HS-27A (cell line): ENCODE results near the gene CDK11B.

Experiments used
- DNase-seq: peaks from one replicate; pipeline ENCODE4 v3.0.0-alpha.2; 2012; ENCODE audit warnings: low read depth, missing footprints

The CDK11B gene

DNA sequence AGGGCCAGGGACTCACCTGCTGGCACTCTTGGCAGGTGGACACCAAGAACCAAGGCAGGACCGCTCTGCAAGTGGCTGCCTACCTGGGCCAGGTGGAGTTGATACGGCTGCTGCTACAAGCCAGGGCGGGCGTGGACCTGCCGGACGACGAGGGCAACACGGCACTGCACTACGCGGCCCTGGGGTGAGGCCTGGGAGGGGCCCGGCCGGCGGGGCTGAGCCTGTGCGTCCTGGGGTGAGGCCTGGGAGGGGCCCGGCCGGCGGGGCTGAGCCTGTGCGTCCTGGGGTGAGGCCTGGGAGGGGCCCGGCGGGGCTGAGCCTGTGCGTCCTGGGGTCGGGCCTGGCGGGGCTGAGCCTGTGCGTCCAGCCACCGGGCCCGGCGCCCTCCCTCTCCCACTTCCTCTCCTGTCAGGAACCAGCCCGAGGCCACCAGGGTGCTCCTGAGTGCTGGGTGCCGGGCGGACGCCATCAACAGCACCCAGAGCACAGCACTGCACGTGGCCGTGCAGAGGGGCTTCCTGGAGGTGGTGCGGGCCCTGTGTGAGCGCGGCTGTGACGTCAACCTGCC is 31.5 kb downstream of the CDK11B start:
- DNase-seq = no peak

DNA sequence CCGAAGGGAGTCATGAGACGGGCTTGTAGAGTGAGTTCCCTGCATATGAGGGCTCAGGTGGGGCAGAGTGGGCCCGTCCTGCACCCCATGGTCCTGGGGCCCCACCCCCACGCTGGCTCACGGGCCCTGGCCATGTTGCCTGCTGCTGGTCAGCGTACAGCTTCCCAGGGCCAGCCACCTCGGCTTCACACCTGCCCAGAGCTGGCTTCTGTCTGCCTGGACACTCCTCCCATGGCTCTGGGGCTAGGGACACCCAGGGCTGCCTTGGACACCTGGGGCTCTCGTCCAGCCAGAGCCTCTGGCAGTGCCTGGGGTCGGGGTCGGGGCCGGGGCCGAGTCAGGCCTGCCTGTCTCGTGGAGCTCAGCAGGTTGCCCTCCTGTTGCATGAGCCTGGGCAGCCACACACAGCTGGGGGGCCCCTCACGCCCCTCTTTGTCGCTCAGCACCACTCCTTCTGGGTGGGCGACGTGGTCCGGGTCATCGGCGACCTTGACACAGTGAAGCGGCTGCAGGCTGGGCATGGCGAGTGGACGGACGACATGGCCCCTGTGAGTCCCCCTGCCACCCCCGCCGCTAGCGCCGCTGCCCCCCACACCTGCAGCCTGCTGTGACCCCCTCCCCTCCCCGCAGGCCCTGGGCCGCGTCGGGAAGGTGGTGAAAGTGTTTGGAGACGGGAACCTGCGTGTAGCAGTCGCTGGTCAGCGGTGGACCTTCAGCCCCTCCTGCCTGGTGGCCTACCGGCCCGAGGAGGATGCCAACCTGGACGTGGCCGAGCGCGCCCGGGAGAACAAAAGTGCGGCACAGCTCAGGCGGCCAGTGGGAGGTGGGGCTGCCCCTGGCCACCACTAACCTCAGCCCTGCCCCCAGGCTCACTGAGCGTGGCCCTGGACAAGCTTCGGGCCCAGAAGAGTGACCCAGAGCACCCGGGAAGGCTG is 32.3 kb downstream of the CDK11B start:
- no peak for DNase-seq

DNA sequence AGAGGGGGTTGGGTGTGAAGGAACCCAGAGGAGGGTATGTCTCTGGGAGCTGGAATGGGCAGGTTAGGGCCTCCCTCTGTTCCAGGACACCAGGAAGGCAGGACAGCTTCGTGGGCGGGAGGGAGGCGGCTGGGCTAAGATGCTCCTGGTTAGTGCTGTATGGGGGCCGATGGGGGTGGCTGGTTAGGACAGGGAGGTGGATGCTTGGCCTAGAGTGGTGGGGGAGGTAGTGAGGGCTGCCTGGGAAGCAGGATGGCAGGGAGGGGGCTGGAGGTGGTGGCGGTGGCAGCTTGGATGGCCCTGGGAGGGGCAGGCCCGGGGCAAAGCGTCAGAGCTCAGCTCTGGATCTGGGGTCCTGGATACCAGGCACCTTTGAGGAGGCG is 33.0 kb downstream of the CDK11B start:
- DNase-seq = no peak

DNA sequence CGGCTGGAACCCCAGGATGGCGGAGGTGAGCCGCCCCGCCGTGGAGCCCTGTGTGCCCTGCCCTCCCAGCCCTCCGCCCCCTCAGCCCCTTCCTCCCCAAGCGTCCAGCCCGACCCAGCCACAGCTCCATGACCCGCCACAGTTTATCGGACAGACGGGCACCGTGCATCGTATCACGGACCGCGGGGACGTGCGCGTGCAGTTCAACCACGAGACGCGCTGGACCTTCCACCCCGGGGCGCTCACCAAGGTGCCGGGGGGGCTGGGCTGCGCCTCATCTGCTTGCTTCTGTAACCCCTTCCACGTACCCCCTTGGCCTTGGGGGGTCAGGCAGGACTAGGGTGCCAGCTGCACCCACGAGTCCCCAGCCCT is 33.4 kb downstream of the CDK11B start:
- DNase-seq = no peak

DNA sequence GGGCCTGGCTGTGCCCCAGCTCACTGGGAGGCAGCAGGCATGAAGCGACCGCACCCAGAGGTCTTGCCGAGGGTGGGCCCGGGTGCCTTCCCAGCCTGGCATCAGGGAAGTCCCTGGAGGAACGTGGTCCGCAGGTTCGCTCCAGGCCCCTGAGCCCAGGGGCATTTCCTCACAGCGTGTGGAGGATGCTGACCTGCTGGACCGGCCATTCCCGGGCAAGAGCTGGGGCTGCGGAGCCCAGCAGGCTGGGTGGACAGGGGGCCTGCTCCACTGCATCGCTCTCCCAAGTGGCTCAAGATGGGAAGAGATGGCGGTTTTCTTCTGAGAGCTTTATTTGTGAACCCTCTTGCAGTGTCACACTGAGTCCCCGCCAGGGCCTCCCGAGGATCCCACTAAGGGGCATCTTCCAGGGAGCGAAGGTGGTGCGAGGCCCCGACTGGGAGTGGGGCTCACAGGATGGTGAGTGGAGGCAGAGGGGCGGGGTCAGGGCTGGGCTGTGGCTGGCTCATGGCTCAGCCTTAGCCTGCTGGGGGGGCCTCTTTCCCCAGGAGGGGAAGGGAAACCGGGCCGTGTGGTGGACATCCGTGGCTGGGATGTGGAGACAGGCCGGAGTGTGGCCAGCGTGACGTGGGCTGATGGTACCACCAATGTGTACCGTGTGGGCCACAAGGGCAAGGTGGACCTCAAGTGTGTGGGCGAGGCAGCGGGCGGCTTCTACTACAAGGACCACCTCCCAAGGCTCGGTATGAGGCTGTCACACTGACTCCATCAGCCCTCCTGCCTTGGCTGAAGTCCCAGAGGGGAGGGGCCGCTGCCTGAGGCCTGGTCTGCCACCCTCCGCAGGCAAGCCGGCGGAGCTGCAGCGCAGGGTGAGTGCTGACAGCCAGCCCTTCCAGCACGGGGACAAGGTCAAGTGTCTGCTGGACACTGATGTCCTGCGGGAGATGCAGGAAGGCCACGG is 34.1 kb downstream of the CDK11B start:
- DNase-seq = no peak

DNA sequence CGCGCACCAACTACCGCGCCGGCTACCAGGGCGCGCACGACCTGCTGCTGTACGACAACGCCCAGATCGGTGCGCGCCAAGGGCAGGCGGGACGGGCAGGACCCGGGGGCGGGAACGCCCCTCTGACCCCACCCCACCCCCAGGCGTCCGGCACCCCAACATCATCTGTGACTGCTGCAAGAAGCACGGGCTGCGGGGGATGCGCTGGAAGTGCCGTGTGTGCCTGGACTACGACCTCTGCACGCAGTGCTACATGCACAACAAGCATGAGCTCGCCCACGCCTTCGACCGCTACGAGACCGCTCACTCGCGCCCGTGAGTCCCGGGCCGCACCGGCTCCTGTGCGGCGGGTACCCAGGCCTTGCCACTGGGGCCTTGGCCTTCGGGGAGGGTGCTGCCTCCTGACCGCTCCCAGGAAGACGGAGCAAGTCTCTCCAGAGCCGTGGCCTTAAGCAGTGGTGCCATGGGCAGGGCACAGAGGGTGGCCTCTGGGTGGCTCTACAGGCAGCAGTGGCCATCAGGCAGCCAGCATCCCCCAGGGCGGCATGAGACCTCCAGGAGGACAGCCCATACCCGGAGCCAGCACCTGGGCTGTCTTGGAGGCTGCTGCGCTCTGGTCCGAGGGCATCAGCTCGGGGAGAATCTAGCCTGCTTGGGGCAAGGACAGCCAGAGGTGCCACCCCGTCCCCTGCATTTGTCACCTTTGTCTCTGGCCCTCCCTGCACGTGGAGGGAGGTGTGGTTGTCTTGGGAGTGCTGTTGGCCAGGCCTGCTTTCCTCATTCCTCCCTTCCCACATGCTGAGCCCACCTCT is 35.0 kb downstream of the CDK11B start:
- no peak for DNase-seq

DNA sequence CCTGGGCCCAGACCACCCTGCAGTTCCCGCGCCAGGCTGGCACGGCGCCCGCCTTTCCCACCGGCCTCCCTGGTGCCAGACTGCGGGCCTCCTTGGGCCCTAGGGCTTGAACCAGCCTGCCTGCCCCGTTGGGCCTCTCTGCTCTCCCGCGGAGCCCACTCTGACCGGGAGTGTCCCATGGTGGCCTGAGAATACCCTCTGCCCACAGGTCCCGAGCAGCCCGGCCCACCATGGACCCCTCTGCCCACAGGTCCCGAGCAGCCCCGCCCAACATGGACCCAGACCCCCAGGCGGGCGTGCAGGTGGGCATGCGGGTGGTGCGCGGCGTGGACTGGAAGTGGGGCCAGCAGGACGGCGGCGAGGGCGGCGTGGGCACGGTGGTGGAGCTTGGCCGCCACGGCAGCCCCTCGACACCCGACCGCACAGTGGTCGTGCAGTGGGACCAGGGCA is 35.6 kb downstream of the CDK11B start:
- no peak for DNase-seq

DNA sequence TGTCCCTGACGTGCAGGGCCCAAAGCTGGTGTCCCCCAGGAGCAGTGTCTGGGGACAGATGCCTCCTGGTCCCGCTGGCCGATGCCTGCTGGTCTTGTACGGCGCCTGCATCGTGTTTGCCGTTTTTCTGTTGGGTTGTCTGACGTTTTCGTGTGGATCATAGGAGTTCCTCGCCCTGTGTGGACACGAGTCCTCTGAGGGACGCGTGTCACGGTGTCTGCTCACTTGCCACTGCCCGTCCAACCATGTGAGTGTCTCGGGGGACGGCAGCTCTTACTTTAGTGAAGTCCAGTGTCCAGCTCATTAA is 36.1 kb downstream of the CDK11B start:
- DNase-seq = no peak

DNA sequence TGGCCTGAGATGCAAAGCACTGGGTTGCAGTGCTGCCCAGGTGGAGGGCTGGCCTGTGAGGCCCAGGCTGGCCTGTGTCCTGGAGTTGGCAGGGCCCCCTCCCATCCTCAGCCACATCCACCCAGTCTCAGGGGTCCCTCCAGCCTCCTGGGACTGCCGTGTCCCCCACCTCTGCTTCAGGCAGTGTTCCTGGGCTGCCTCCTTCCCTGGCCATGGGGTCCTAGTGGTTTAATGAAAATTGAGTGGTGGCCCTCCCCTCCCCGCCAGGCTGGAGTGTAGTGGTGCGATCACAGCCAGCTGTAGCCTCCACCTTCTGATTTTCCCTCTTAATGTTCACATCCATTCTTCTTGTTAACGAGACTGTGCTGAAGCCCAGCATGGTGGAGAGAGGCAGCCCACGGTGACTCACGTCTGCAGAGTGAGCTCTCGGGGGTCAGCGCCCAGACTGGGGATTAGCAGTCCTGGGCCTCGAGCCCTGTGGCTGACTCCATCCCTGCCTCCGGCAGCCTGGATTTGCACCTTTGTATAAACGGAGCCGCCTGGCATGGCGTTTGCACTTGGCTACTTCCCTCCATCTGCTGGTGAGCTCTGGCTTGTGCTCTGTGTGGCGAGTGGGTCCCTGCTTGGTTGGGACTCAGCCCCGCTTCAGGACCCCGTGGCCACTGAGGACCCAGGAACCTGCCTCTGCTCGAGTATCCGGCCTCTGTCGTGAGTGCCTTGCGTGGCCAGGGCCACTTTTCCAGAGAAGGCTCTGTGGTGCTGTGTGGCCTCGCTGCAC is 36.6 kb downstream of the CDK11B start:
- DNase-seq = no peak

DNA sequence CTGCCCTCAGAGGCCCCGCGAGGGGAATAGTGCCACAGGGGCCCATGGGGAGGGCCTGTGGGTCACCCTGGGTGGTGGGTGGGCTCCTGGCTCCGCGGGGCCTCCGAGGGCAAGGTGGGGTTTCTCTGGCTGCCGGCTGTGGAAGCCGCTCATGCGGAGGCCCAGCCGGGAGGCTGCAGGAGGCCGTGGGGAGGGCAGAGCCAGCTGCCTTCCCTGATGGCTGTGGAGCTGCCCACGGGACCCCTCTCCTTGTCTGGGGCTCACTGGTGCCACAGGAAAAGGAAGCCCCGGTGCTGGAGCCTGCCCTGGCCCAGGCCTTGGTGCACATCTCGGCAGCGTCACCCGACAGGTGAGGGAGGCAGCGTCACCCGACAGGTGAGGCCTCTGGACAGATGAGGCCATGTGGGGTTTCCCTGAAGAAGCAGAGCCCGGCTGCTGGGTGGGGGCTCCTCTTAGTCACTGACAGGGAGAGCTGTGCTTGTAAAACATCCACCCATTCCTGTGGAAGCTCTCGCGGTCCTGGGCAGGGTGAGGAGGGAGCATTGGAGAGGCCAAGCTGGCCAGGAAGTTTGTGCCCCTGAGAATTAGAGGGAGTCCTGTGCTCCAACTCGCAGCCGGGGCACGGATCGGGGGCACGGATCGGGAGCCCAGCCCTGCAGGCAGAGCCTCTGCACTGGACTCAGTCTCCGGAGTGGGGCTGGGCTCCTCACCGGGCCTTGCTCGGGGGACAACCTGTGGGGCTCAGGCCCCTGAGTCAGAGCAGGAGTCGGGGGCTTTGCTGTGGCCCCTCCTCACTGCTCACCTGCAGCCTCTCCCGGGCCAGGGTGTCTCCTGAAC is 37.4 kb downstream of the CDK11B start:
- DNase-seq = no peak

DNA sequence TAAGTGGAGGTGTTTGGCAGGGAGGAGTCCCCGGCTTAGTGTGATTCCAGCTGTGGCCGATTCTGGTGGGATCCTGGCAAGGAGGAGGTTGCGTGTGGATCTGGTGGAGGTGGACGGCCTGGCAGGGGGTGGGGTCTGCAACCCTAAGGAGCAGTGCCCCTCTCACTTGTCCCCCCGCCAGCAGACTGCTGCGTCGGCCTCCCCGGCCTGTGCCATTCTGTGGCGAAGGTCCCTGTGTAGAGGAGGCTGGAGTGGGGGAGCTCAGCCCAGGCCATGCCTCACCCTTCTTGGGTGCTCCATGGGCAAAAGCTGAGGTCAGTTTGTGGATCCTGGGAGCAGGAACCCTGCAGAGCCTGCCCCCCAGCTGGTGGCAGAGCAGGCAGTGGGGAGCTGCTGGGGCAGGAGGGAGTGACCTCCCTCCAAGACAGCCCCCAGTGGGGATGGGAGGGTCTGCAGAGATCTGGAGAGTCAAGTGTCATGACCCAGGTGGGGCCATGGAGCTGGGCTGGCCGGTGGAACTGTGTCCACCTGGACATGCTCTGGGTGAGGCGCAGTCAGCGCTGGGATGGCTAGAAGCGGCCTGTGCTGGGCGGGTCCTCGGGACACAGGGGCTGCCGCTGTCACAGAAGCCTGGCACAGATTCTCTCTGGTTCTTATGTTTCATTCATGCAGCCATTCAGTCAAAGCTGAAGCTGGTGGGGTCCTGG is 38.2 kb downstream of the CDK11B start:
- no peak for DNase-seq

DNA sequence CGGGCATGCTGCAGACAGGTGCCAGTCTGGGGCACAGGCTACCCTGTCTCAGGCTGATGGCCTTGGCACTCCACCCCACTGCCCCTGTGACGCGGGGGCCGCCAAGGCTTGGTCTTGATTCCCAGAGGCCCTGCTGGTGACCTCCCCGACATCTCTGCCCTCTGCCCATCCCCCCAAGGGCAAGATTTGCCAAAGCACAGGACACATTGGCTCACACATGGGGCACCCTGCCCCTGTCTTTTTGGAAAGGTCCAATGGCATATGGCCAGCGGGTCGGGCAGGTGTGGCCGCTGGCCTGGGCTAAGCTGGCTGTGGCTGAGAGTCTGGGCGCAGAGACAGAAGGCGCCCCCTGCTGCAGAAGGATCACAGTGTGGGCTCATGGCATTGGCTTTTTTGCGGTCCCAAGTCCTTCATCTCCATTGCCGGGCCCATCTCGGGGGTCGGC is 38.9 kb downstream of the CDK11B start:
- DNase-seq = no peak

DNA sequence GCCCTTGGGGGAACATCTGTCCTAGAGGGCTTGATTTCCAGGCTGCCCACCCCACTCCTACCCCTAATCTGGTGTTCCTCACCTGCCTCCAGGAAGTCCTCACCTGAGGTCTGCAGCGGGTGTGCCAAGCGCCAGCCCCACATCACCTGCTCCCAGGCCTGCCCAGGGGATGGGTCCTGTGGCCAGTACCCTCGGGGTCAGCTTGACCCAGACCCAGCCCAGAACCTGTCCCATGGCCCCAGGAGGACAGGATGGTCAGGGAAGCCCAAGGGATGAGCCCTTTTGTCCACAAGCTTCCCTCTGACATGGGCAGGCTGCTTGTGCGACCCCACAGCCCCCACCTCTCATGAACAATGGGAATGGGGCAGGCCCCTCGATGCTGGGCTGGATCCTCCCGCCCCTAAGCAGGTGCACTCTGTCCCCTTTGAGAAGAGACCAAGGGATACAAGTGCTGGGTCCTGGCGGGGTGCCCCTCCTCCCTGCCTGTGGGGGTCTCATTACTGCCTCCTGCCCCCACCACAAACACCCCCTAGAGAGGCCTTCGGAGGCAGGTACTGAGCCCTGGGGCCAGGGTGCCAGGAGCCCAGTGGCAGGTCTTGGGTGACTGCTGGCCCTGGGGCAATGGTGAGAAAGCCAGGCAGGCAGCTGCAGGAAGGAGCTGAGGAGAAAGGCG is 40.3 kb downstream of the CDK11B start:
- DNase-seq = no peak

DNA sequence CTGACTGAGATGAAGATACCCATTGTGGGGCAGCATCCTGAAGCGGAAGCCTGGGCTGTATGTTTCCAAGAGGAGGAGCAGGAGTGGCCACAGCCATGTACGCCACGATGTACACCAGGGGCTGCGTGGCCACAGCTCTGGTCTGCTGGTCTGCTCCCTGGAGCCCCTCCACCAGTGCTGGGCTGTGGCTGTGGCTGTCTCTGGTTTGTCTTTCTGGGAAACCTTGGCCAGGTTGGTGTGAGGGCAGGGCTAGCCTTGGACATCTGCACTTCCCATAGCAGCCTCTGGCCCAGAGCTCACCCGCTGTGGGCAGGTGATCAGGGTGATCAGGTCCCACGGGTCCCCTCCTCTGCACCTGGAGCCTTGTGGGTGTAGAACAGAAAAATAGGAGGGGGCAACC is 40.9 kb downstream of the CDK11B start:
- DNase-seq = no peak

DNA sequence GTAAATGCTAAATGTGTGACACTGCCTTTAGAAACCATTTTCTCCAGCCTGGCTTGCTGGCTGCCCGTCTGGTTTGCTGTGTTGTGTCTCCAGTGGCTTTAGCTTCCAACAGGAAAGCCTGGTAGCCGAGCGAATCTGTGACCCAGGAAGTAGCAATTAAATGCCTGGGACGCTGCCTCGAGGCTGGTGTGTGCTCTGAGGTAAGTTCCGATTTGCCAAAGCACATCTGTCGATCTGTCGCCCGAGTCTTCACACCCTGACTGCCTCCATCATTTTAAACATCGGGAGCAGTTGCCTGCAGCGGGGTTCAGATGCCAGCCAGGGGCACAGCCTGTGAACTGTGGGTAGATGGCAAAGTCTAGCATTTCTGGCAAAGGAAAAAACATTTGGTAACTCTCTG is 41.3 kb downstream of the CDK11B start:
- DNase-seq = no peak

DNA sequence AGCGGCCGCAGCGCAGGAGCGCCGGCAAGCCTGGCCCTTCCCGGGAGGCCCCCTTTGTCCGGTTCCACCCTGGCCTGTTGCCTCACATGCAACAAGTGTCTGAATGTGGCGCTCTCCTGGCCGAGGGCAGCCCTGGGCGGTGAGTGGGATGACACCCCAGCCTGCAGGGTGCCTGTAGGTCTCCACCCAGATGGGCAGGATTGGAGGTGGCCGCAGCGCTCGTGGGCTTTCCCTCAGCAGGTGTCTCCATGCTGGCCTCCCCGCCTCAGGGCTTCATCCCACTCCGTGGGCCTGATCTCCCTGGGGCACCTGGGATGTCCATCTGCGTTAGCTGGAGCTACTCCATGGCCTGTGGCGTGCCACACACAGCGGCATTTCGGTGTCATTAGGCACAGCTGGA is 42.0 kb downstream of the CDK11B start:
- DNase-seq = no peak

DNA sequence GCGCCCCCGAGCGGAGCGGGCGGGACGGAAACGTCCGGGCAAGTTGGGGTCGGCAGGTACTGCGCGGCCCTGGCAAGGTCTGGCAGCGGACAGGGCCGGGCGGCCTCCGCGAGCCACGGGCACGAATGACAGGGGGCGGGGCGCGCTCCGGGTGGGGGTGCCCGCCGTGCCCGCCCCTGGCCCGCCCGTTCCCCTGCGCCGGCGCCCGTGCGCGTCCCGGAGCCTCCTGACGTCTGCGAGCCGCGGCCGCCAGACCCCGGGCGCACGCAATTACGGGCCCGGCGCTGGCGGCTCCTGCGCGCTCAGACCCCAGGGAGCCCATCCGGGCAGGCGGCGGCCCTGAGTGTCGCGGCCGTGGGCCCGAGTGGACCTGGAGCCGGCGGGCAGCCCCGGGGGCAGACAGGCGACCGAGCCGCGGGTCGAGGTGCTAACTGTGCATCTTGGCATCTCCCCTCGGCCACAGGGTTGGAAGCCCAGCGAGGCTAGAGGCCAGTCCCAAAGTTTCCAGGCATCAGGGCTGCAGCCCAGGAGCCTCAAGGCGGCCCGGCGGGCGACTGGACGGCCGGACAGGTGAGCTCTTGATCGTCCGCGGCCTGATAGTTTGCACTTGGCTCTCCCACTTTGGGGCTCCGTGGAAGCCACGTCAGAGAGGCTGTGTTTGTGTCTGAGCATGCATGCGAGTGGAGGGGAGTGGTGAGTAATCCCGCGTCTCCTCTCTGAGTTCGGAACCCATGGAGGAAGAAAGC is 42.6 kb downstream of the CDK11B start:
- no peak for DNase-seq
